Right atrium auricular region (tissue), 2 donors: ENCODE data around the gene IL22RA2. TPM values are rescaled to one million over a fixed set of nuclear protein-coding genes. Genes with fewer than 3 reads are reported as not detected.
"Not testable (repeated sequence)": the region's sequence is repeated elsewhere in the genome, so short reads cannot be mapped to it uniquely, and the experiment has no call there.

ENCODE experiments used
- DNase-seq: peaks from one replicate; pipeline ENCODE4 v3.0.0-alpha.2; 2019; ENCODE audit warnings: low spot score
- H3K27ac ChIP-seq, 2 donors: fragments of 200-600 bp; sonication (generic); 1 replicate in 1 of 2; 2 replicates in 1 of 2; pipeline ENCODE4 v1.5.1; 2016 to 2019
- H3K27me3 ChIP-seq, 2 donors: fragments of 200-600 bp; sonication (generic); one replicate each; pipeline versions ENCODE4 v1.5.1 to v1.6.0; 2017 to 2019
- H3K36me3 ChIP-seq: fragments of 200-600 bp; sonication (generic); one replicate; pipeline ENCODE4 v1.5.1; 2016
- H3K4me1 ChIP-seq, 2 donors: fragments of 200-600 bp; sonication (generic); one replicate each; pipeline versions ENCODE4 v1.5.1 to v1.6.0; 2017 to 2019
- H3K4me3 ChIP-seq, 2 donors: fragments of 200-600 bp; sonication (generic); 1 replicate in 1 of 2; 2 replicates in 1 of 2; pipeline ENCODE4 v1.5.1; 2017 to 2019; ENCODE audit warnings: mild to moderate bottlenecking in 1 of 2, moderate library complexity in 1 of 2
- H3K9me3 ChIP-seq, 2 donors: fragments of 200-600 bp; sonication (generic); one replicate each; pipeline ENCODE4 v1.5.1; 2019
- CTCF ChIP-seq, 2 donors: fragments of 200-600 bp; sonication (generic); IDR thresholded peaks; one replicate each; pipeline ENCODE4 v1.5.1; 2019; ENCODE audit warnings: antibody characterized with exemption in 2 of 2
- total RNA-seq, 2 donors: library from RNA; depleted of rRNA; stranded (reverse); fragments of >200 nt; gene quantifications; one replicate each; pipeline ENCODE4 v1.1.0, GENCODE V29; 2016

Gene IL22RA2
- total RNA-seq, 2 donors from 2014 or later, result not detected

DNA sequence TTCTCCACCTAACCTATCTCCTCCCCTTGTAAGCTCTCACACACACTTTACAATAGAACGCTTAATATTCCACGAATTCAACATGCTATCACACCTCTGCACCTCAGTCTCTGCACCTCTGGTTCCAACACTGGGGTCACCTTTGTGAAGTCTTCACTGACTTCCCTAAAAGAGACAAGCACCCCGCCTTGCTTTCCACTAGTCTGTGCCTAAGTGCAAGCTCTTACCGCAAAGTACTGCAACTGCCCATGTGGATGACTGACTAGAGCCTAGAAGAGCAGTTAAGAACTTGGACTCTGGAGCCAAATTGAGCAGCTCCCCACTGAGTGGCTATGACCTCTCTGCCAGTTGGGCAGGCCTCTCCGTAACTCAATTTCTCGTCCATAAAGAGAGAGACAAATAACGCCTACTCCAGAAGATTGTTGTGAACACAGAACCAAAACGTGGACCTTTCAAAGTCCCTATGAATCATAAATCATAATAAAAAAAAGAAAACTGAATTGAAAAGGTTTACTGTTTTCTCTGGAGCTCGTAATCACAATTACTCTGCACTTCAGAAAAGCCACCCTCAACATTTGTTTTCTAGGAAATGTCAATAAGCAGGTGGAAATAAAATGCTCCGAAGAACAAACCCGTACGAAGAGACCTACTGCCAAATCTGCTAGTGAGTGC lies 44.5 kb upstream of the IL22RA2 start:
- peak overlapping the region; percentile 99 to 100 for H3K27ac ChIP-seq
- DNase-seq, result no peak
- no peaks in the 10 kb centered on the region for H3K27me3 ChIP-seq
- no peaks in the 10 kb centered on the region for H3K9me3 ChIP-seq
- H3K4me1 ChIP-seq, result peaks cover 0 to 80% of the 10 kb centered on the region in 2 donors
- H3K36me3 ChIP-seq, result no peaks in the 10 kb centered on the region
- TF ChIP-seq CTCF (IDR thresholded peaks at IDR 0.05), result no peak
- H3K4me3 ChIP-seq, result peak overlapping the region; percentile 95

DNA sequence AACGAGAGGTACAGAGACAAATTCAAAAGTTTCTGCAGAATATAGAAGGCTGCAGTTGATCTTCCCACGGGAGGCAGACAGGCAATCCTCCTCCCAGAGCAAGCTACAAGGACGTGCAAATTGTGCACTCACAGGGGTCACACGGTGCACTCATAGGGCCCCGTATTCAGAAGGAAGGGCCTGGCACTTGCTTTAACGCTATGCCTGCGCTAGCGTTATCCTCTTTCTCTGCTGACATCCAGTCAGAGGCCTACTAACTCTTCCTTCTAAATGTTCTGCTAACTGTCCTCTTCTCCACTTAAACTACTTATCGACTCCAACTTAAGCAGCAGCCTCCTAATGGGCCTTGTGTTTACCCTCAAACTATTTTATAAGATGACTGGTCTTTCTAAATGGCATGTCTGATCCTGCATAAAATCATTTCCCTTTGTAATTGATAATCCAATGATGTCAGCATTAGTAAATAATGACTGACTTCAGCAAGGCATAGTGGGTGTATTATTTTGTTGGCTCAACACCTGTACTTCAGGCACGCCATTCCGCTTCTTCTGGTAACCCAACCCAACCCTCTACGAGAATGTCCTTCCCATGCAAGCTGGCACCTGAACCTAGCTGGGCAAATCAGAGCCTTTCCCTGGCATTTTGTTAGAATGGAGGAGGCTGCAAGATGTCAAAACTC lies 43.6 kb upstream of the IL22RA2 start:
- no peak for DNase-seq
- peak overlapping the region; percentile 99 to 100 for H3K27ac ChIP-seq
- H3K27me3 ChIP-seq, result no peaks in the 10 kb centered on the region
- no peaks in the 10 kb centered on the region for H3K36me3 ChIP-seq
- H3K4me3 ChIP-seq, result peak overlapping the region; percentile 95
- no peaks in the 10 kb centered on the region for H3K9me3 ChIP-seq
- peaks cover 0 to 80% of the 10 kb centered on the region in 2 donors for H3K4me1 ChIP-seq
- no peak for TF ChIP-seq CTCF (IDR thresholded peaks at IDR 0.05)

GRCh38 chr6:137216106-137216505 lies 42.7 kb upstream of the IL22RA2 start:
- Histone ChIP-seq H3K27ac (peak overlapping the region; percentile 99 to 100), H3K36me3 (no peaks in the 10 kb centered on the region), H3K27me3 (no peaks in the 10 kb centered on the region), H3K4me1 (peaks cover 0 to 80% of the 10 kb centered on the region in 2 donors), H3K9me3 (no peaks in the 10 kb centered on the region), H3K4me3 (peak overlapping the region; percentile 95)
- DNase-seq, result no peak
- no peak for TF ChIP-seq CTCF (IDR thresholded peaks at IDR 0.05)

- Histone ChIP-seq H3K4me3 (peak overlapping the region; percentile 95), H3K27ac (peak overlapping the region; percentile 99 to 100), H3K4me1 (peaks cover 0 to 80% of the 10 kb centered on the region in 2 donors)
- not testable (repeated sequence) for H3K36me3 ChIP-seq, H3K9me3 ChIP-seq, H3K27me3 ChIP-seq, DNase-seq
Measured at GRCh38 chr6:137215630-137216029, 42.2 kb upstream of the IL22RA2 start.

- peak overlapping the region; percentile 95 for H3K4me3 ChIP-seq
- no peaks in the 10 kb centered on the region for H3K9me3 ChIP-seq
- no peaks in the 10 kb centered on the region for H3K36me3 ChIP-seq
- H3K27me3 ChIP-seq, result no peaks in the 10 kb centered on the region
- no peak for DNase-seq
- peak overlapping the region; percentile 38 to 100 for H3K27ac ChIP-seq
- TF ChIP-seq CTCF (IDR thresholded peaks at IDR 0.05), result no peak
- H3K4me1 ChIP-seq, result peaks cover 0 to 80% of the 10 kb centered on the region in 2 donors
Measured at GRCh38 chr6:137214931-137215330, 41.5 kb upstream of the IL22RA2 start.

DNA sequence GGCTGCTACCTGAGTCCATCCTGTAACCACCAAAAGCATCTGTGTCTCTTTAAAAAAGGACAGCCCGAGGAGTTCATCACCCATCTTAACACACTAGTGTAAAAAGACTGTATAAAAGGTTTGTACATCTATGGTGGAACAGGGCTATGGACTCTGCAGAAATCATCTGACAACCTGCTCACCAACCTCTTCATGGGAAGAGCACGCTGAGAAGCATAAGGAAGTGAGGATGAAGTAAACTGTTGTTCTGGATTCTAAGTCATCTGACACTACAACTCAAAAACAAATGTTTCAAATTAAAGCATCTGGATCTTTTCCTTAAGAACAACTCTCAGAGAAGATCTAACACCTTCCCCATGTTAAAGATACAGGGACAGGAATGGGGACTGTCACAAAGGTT lies 40.4 kb upstream of the IL22RA2 start:
- Histone ChIP-seq H3K27ac (peak overlapping the region; percentile 38 to 100), H3K36me3 (no peaks in the 10 kb centered on the region), H3K27me3 (no peaks in the 10 kb centered on the region), H3K9me3 (no peaks in the 10 kb centered on the region), H3K4me1 (peaks cover 0 to 85% of the 10 kb centered on the region in 2 donors), H3K4me3 (peak overlapping the region; percentile 95)
- TF ChIP-seq CTCF (IDR thresholded peaks at IDR 0.05), result no peak
- DNase-seq, result no peak
